Hematopoietic multipotent progenitor cell (in vitro differentiated cells): ENCODE measurements around the gene CPE. TPM values are rescaled to one million over a fixed set of nuclear protein-coding genes. Genes with fewer than 3 reads are reported as not detected.
"Not testable (repeated sequence)": the region's sequence is repeated elsewhere in the genome, so short reads cannot be mapped to it uniquely, and the experiment has no call there.

Source experiments
- DNase-seq, 3 donors: peaks; one replicate each; pipeline ENCODE4 v3.0.0-alpha.2; 2011 to 2015; ENCODE audit warnings: low read depth in 2 of 3, low spot score in 2 of 3
- total RNA-seq: library from RNA; depleted of rRNA; stranded (reverse); fragments of >200 nt; gene quantifications from one replicate; pipeline ENCODE4 v1.2.3, GENCODE V29; 2012

The CPE gene
- total RNA-seq, 1 donor: under 0.01 TPM

DNA sequence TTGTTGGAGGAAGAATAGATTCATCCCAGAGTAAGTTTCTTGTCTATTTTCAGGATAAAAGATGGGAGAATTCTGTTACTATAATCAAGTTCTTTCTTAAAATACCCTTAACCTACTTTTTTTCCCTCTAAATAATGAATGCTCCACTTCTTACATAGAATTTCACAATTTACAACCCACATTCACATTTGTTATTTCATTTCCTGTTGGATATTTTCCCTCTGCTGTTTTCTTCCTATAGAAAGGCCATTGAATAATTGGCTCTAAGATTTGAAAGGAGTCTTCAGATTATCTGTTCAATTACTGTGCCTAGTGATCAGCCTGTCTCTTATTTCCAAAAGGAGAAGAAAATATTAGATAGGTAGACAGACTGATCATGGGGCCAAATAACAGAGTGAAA, 79.7 kb downstream of the CPE start:
- DNase-seq: no peak

DNA sequence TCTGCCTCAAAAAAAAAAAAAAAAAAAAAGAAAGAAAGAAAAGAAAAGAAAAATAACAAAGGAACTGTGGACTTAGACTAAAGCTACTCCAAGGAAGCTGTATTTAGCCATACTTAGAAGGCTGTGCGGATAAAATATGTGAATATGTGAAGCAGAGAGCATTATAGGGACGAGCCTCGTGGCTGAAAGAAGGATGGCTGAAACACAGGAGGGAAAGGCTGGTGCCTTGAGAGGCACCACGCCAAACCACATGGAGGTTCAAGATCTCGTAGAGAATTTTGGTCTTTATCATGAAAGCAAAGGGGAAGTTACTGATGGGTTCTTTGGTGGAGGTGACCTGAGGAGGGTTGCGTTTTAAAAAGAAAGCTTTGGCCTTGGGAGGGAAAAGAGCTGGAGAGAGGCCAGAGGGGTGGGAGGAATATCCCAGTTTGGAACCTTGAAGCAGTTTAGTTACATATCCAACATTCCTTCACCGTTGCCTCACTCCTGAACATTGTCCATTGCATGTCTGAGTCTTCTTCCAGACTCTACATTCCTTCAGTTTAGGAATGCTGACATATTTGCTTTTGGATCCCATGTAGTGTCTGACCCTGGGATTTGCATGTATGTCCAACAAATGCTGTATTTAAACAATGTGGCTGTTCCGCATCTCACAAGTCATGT, 82.5 kb downstream of the CPE start:
- no peak for DNase-seq

DNA sequence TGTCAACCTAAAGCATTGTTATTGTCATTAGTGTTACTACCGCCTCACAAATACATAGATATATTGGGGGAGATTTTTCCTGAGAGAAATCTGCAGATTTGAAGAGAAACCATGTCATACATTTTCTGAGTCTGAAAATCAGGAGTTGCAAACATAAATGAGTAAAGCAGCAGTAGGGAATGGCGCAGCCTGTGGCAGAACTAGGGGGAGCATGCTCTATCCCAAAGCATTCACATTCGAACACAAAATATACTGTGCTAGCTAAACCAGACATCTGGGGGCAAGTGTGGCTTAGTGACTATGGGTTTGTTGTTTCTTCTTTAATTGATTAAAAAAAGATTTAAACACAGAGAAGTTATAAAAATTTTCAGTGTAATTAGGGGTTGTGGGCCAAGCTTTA, 83.2 kb downstream of the CPE start:
- no peak for DNase-seq

DNA sequence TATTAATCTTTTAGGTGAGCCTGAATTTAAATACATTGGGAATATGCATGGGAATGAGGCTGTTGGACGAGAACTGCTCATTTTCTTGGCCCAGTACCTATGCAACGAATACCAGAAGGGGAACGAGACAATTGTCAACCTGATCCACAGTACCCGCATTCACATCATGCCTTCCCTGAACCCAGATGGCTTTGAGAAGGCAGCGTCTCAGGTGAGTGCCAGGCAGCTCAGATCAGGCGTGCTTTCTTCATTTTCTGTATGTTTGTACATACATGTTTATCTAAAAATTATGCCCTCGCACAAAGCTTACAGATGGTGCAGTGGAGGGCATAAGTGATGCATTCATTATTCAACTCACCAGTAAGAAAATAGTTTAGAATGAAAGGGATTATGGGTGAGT, 85.6 kb downstream of the CPE start:
- DNase-seq: no peak

DNA sequence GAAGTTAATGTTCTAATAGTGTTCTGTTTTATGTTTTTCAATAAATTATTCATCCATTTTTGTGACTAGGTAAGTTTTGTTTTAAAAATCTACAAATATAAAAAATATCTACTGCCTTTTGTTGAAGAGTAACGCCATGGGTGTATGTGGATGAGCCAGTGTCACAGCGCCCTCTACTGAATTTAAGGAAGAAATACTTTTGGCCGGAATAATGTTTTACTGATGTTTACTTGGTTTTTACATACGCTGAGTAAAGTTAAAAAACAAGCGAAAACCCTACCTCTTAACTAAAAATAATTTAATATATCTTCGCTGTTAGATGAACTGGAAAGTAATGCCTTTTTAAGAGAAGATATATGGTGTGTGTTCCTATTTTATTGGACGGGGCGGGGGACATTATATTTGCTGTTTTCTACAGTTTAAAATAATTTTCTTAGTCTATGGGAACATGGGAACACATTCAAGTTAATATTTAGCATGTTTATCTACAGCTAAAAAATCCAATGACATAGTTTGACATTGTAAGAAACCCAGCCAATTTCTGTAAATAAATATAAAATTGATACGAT, 86.1 kb downstream of the CPE start:
- DNase-seq: peak; percentile 10 to 53 (median 44)

DNA sequence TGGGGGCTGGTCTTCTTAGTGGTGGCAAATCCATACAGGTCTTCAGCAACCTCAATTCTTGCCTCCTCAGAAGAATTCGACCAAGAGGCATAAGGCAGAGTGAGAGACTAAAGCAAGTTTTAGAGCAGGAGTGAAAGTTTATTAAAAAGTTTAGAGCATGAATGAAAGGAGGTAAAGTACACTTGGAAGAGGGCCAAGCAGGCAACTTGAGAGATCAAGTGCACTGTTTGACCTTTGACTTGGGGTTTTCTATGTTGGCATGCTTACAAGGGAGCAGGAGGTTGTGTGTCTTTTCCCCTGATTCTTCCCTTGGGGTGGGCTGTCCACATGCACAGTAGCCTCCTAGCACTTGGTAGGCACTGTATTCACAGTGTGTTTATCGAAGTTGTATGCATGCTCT, 91.2 kb downstream of the CPE start:
- DNase-seq: no peak

DNA sequence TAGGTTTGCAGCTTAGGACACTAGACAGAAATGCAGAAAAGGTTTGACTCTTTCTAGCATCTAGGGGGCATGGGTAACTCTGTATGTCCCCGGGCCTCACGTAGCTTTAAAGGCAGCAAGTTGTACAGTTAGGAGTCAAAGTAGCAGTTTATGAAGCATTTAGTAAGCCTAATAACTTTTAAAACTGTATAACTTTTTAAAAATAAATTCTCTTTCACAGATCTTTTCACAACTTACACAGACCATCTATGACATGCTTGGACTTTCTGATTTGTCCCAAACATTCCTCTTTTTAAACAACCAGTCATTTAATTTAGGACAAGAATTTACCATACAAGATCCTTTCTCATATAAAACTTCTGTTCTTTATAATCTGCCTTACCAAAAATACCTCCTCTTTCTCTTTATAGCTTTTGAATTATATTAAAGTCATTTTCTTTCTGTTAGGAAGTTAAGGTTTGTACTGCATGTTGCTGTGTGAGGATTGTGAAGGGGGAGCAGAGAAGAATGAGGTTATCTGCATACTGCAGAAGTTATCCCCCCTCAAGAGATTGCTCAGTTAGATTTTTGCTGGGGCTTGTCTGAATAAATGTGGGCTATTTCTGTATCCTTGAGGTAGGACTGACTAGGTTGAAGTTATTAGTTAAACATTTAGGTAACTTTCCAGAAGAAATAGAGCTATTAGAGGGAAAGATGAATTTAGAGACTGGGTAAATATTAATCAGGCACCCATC, 94.3 kb downstream of the CPE start:
- DNase-seq: no peak

DNA sequence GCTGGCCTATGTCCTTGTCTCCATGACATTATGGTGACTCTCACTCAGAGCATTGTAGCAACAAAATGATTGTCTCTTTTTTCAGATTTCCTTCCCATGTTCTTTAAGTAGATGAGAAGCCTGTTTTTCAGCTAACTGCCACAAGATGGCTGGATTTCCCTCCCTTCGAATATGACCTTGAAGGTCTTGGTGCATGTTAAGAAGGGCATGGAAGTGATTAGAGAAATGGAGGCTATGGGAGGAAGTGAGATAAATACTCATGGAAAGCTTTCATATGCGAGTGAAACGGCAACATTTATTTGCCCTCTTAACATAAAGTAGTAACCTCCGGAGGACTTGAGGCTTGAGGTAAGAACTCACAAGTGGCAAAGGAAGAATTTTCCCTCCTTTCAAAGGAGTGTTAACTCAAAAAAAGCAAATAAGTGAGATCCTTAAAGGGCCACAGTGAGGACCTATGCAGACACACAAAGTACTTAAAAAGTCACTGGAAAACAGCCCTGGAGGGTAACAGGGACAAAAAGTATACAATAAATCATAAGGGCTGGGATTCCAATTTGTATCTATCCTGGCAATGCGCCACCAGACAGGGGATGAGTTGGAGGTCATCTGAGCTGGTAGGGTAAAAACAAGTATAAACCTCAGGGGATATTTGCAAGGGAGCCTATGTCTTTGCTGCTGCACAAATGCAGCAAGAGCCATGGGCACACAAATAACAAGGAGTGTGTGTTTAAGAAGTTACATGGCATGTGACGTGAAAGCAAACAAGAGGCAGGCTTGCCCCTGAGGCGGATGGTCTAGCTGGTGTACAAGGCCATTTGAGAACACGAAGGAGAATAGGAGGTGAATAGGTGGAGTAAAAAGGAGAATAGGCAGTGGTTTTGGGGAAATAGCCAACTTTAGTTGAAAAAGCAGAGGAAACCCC, 96.2 kb downstream of the CPE start:
- DNase-seq: no peak

DNA sequence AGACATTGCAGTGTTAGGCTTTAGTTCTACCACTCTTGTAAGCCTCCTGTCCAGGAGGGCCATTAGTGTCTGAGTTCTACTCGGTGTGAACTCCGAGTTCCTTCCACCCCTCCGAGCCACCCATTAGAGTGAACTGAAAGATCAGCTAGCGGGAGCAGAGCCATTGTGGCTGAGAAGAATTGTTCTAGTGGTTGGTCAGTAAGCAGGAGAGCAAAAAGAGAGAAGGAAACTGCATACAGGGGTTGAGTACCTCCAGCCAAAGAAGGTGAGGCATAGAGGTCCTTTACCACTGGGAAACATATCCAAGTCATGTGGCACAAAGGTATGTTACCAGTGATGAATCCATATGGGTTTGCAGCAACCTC, 96.9 kb downstream of the CPE start:
- no peak for DNase-seq

DNA sequence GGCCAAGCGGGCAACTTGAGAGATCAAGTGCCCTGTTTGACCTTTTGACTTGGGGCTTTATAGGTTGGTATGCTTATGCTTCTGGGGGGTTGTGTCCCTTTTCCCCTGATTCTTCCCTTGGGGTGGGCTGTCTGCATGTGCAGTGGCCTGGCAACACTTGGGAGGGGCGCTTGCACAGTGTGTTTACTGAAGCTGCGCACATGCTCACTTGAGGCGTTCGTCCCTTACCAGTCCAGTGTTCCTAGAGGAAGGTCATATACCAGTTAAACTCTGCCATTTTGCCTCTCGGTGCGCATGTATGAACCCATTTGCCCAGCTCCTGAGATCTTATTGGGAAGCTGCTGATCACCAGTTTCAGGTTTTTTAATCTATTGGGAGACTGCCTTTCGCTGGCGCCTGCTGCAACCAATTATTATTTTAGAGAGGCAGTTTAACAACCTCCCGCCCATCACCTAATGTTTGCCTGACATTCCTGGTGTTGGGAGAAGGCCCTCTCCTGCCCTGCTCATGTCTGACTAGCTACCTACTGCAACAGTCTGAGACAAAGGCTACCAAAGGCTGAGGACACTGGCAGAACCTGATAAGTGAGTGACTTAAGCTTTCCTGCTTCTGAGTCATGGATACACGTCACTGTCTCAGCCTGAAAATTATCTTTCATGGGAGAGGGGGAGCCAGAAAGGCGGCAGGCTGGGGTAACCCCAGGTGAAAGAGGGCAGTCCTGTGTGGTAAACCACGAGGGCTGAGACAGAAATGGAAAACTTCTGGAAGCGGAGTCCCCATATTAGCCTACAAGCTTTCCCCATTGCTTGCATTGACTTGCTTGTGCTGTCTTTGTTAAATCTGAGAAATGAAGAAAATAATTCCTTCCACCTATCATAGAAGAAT, 97.6 kb downstream of the CPE start:
- DNase-seq: no peak

DNA sequence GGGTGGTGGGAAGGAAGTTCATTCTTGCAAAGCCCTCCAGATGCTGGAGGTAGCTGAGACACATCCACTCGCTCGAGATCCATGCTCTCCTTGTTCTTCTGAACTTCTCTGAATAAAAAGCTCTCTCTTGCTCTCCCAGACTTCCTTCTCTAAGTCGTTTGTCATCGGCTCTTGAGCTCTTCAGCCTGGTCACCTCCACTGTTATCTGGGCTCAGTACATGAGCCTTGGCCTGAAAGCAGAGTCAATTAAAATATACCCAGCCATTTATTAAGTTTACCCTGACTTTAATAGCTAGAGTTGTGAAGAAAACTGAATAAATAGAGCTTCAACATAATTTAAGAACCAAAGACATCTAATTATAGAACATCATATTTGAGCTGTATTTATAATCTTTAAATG, 99.0 kb downstream of the CPE start:
- DNase-seq: no peak

DNA sequence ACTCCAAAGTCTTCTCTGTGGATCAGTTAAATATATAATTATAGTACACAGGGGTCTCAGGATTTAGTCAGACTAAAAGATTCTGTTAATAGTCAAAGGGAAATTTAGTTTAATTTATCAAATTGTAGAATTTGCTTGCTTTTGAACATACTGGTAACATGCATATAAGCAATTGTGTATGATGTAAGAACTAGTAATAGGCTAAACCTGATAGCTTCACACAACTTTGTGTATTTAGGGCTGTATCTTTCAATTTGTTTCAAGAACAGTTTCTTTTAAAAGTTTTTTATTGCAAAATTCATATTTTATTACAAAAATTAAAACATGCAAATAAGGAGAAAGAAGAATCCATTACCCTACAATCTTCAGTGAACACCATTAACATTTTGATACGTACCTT, 99.5 kb downstream of the CPE start:
- DNase-seq: no peak

DNA sequence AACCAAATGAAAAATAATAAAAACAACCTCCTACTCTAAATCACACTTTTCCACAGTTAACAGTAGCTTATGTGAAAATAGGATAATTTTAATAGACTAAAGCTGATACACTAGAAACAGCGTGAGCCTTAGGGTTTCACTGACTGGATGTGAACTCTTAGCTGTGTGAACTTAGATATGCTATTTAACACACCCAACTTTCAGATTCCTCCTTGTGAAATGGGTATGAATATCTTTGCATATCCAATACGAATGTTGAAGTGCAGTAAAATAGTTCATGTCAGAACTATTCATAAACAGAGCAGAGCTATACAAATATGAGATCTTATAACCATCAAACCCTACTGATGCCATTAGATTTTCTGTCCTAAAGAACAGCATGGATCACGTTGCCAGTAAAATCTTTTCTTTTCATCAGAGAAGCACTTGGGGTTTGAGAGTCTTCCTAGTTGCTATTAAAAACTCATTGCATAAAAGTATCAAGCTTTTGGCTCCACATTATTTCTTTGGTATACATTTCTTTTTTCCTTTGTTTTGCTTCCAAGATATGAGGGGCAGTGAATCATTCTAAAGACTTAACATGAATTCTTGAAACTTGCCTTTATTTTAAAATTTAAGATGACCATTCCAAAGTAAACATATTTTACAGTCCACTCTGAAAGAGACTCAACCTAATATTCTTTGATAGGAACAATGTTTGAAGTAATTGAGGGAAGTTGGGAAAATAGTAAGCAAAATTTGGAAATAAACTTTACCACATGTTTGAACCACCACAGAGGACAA, 102.4 kb downstream of the CPE start:
- no peak for DNase-seq

DNA sequence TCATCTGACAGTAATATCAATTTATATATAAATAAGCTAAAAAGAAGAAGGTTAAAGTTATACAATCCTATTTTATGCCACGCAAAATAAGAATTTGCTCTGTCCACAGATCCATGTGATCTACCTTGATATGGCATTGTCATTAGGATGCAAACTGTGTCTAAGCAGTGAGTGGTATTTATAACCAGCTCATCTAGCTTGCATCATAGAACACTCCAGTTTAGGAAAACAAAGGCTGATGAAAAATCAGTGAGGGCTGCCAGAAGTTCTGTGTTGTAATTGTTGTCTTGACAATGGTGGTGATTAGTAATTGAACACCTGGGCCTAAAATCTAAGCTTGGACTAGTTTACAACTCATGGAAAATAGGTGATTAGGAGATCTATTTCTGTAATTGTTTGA, 111.0 kb downstream of the CPE start:
- no peak for DNase-seq

DNA sequence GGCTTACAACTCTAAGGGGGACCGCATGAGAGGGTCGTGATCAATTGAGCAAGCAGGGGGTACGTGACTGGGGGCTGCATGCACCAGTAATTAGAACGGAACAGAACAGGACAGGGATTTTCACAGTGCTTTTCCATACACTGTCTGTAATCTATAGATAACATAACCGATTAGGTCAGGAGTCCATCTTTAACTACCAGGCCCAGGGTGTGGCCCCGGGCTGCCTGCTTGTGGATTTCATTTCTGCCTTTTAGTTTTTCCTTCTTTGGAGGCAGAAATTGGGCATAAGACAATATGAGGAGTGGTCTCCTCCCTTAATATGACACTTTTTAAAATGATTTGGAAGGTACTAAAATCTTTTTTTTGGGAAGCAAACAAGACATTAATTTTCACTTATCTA, 113.8 kb downstream of the CPE start:
- not testable (repeated sequence) for DNase-seq

DNA sequence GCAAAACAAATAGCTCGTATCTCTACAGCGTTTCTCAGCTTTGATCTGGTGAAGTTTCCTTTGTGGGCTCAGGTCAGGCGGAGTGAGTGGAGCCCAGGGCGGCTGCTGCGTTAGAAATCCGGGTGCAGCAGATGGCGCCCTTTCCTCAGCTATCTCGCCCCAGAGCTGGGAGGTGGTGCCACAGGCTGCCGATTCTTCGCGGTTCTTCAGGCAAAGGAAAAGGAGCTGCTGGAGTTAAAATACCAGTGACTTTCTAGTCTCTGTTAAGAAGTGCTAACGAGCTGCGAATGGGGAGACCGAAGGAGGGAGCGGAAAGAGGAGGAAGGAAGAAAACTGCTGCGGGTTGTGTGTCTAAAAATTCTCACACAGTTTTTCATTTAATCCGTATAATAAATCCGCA, 114.6 kb downstream of the CPE start:
- peak; percentile 14 to 79 (median 58) for DNase-seq

DNA sequence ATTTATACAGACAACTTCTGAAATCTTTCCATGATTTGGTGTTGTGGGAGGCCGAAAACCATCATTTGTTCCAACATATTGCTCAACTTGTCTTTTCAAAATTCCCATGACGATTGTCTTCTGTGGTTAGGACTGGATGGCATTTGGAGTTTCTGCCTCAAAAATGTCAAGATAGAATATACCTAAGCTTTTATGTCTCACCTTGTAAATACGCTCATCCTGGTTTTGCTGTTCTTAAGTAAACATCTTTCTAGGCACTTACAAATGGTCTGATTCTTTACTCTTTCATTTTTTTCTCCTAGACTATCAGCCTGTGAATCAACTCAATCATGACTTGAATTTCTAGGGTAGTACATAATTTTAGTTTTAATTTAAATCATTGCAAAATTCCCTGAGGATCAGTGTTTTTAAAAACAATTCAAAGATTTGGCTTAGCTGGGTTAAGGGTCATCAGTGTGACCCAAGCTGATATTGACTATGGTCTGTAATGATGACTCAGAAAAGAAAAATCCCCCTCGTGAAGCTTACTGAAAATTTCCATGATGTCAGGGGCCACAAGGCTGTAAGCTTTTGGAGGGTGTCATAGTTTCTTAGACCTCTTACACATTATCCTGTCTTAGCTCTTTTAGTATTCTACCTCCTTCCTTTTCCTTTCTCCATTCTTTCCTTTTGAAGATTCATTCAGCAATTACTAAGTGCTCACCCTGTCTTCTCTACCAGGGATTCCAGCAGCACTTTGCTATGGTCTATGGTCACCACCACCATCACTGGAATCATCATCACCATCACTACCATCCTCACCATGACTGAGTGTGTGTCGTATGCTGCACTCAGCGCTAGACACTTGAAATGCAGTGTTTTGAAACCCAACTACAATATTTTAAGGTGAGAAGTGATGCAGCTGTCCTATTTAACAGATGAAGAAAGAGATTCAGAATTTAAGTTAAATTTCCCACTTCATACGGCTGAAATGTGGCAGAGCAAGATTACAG, 124.4 kb downstream of the CPE start:
- DNase-seq: no peak

DNA sequence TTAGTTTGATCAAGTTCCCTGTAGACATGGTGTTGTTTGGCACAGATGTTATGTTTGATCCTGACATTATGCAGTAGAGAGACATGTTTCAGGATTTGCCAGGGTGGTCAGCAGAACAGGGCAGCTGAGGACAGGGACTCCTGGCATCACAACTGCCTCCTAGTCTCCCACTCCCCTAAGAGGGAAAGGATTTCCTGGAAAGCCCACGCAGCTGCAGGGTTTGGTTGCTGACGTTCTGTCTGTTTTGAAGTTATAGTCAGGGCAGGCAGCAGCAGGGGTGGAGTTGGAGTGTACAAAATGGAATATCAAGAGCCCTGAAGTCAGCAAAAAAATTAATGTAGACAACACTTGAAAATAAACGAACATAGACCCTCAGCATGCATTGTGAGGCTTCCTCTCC, 125.4 kb downstream of the CPE start:
- DNase-seq: no peak
